Endothelial cell of umbilical vein (primary cell): ENCODE results near the gene CBY2.

ENCODE experiments used
- EZH2 ChIP-seq: IDR thresholded peaks from 2 replicates; pipeline ENCODE4 v1.6.1; 2012; ENCODE audit warnings: borderline replicate concordance, low read depth, mild to moderate bottlenecking, moderate library complexity, low read length, inconsistent platforms; ENCODE audit not compliant: severe bottlenecking
- FOS ChIP-seq: IDR thresholded peaks from 2 replicates; pipeline ENCODE4 v1.6.1; 2011; ENCODE audit warnings: mild to moderate bottlenecking, low read length, moderate library complexity, borderline replicate concordance; ENCODE audit not compliant: insufficient read depth
- MYC ChIP-seq: IDR thresholded peaks from one replicate; pipeline ENCODE4 v1.6.1; 2011; ENCODE audit warnings: mild to moderate bottlenecking, low read depth, low read length
- POLR2A ChIP-seq: IDR thresholded peaks from 2 replicates; pipeline ENCODE4 v1.6.1; 2012; ENCODE audit warnings: low read depth, mild to moderate bottlenecking, control low read depth, low read length
- POLR2AphosphoS5 ChIP-seq: IDR thresholded peaks from 2 replicates; pipeline ENCODE4 v1.6.1; 2012; ENCODE audit warnings: low read depth, mild to moderate bottlenecking, control low read depth, low read length, moderate library complexity; ENCODE audit not compliant: insufficient read depth
- TF ChIP-seq, protein P1 (sequence below): IDR thresholded peaks from 2 replicates; pipeline ENCODE4 v1.6.1; 2011; ENCODE audit not compliant: insufficient read depth, insufficient read length
- TF ChIP-seq, protein P2 (sequence below), 2 donors: IDR thresholded peaks; 1 replicate in 1 of 2; 2 replicates in 1 of 2; pipeline ENCODE4 v1.5.1; 2011; ENCODE audit warnings: low read length in 2 of 2, mild to moderate bottlenecking in 2 of 2, moderate library complexity in 2 of 2, control low read depth in 1 of 2, inconsistent platforms in 1 of 2, low read depth in 1 of 2; ENCODE audit not compliant: insufficient read depth in 1 of 2; ENCODE audit errors: extremely low read depth in 1 of 2

DNA sequence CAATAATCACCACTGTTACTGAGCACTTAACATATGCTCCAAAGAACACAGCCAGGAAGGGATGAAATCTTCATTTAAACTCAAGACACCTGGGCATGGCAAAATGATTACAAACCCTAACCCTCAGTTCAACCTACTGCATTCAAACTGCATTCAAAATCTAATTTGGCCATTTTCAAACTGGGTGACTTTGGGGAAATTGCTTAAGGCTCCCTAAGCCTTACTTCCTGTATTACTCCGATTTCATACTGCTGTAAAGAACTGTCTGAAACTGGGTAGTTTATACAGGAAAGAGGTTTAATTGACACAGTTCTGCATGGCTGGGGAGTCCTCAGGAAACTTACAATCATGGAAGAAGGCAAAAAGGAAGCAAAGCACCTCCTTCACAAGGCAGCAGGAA lies 50.4 kb downstream of the CBY2 start:
- TF ChIP-seq, protein P1, sequence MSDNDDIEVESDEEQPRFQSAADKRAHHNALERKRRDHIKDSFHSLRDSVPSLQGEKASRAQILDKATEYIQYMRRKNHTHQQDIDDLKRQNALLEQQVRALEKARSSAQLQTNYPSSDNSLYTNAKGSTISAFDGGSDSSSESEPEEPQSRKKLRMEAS = no peak
- TF ChIP-seq POLR2A (no peak), MYC (no peak), EZH2 (no peak), FOS (no peak), POLR2AphosphoS5 (no peak)
- TF ChIP-seq, protein P2, sequence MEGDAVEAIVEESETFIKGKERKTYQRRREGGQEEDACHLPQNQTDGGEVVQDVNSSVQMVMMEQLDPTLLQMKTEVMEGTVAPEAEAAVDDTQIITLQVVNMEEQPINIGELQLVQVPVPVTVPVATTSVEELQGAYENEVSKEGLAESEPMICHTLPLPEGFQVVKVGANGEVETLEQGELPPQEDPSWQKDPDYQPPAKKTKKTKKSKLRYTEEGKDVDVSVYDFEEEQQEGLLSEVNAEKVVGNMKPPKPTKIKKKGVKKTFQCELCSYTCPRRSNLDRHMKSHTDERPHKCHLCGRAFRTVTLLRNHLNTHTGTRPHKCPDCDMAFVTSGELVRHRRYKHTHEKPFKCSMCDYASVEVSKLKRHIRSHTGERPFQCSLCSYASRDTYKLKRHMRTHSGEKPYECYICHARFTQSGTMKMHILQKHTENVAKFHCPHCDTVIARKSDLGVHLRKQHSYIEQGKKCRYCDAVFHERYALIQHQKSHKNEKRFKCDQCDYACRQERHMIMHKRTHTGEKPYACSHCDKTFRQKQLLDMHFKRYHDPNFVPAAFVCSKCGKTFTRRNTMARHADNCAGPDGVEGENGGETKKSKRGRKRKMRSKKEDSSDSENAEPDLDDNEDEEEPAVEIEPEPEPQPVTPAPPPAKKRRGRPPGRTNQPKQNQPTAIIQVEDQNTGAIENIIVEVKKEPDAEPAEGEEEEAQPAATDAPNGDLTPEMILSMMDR (IDR thresholded peaks at IDR 0.05; ENCODE audit: extremely low read depth in 1 of 2, insufficient read depth in 1 of 2, low read depth in 1 of 2, low read length in 2 of 2) = no peak
